Activated B cell treated with CpG ODN at 0.5 μM for 24 hours (primary cell): Measurements from ENCODE around the gene HSBP1L1. TPM values are rescaled to one million over a fixed set of nuclear protein-coding genes. Genes with fewer than 3 reads are reported as not detected.

Source experiments
- ATAC-seq: fragments of 200-7000 bp; cut with Tn5 transposase; one replicate; pipeline ENCODE4 v1.10.0; 2021; ENCODE audit warnings: low read depth, mild to moderate bottlenecking, moderate library complexity
- CTCF ChIA-PET: fragments of 350-600 bp; sonication (Branson Sonifier 250); formaldehyde crosslinking; loops from one replicate; lab custom pipeline; 2021; ENCODE audit warnings: antibody characterized with exemption; lab: Charles Lee
- POLR2A ChIA-PET: fragments of 350-600 bp; sonication (Branson Sonifier 250); formaldehyde crosslinking; loops from one replicate; lab custom pipeline; 2021; ENCODE audit warnings: antibody characterized with exemption; lab: Charles Lee
- DNase-seq: peaks from one replicate; pipeline ENCODE4 v3.0.0; 2022
- H3K27ac Mint-ChIP-seq: one replicate; pipeline ENCODE4 v1.8.0; 2020; ENCODE audit warnings: mixed read lengths
- H3K27me3 Mint-ChIP-seq: one replicate; pipeline ENCODE4 v1.8.0; 2021; ENCODE audit warnings: mixed read lengths
- H3K36me3 Mint-ChIP-seq: one replicate; pipeline ENCODE4 v1.8.0; 2021; ENCODE audit warnings: low read depth, mixed read lengths
- H3K4me1 Mint-ChIP-seq: one replicate; pipeline ENCODE4 v1.8.0; 2021; ENCODE audit warnings: mixed read lengths
- H3K4me3 Mint-ChIP-seq: one replicate; pipeline ENCODE4 v1.8.0; 2020; ENCODE audit warnings: mild to moderate bottlenecking, mixed read lengths
- H3K9me3 Mint-ChIP-seq: one replicate; pipeline ENCODE4 v1.8.0; 2020; ENCODE audit warnings: mixed read lengths
- CTCF ChIP-seq: fragments of 200-600 bp; IDR thresholded peaks from one replicate; pipeline ENCODE4 v1.8.0; 2022; ENCODE audit warnings: antibody characterized with exemption, mild to moderate bottlenecking
- intact Hi-C: fragments of 100-400 bp; cut with micrococcal nuclease; formaldehyde crosslinking; loops from one replicate; pipeline ENCODE4 v1.15.1; 2024
- total RNA-seq: library from RNA; stranded (reverse); gene quantifications from 2 replicates; pipeline ENCODE4 v1.2.3, GENCODE V29; 2022

The HSBP1L1 gene
- total RNA-seq, 1 donor from 2014 or later = 2.5 TPM

DNA sequence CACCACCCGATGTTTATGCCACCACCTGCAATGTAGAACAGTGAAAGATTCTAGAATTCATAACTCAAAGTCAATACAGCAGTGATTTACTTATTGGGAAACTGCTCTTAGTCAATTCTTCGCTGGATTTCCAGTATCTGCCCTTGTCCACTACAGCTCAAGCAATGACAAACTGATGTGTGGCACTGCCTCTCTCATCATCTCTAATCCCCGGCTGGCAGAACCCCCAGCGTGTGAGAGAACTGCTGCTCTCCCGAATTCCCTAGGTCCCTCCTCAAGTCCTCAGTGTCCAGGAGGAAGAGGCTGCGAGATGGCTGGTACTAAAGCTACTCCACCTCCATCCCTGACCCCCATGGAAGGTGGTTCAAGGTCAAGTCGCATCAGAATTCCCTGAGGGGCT lies 22.3 kb downstream of the HSBP1L1 start:
- CTCF ChIA-PET = no interaction called here
- Mint-ChIP-seq H3K36me3 (peaks cover 39% of the 10 kb centered on the region), H3K27me3 (no peaks in the 10 kb centered on the region), H3K9me3 (no peaks in the 10 kb centered on the region), H3K27ac (peak overlapping the region; percentile 77), H3K4me3 (peak overlapping the region; percentile 91), H3K4me1 (peaks cover 45% of the 10 kb centered on the region)
- intact Hi-C loops = loop anchor here (5.0 kb wide), 1 partner anchor 609 kb away; no protein-coding TSS in a partner anchor
- ATAC-seq = no peak
- no peak for DNase-seq
- POLR2A ChIA-PET = interaction anchor here (1.3 to 5.1 kb wide), 3 partner anchors 36 to 306 kb away, joined by 4 to 48 read pairs (median 20); partner anchors contain the start of genes RBFA and SLC66A2
- no peak for TF ChIP-seq CTCF

DNA sequence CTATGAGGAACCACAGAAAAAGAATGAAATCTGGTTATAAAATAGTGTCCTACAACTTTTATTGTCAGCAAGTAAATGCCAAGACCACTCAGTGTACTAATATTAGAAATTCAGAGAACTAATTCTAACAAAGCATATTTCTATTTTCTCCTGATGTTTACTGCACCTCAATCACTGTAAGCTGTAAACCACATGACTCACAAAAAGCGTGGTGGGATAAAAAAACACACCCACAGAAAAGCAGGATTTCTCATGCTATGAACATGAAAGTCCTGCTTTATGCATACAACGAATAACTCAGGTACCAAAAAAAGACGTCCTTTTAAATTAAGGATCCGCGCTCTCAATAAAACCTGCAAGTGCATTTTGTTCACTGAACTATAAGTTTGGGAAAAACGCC lies 23.1 kb downstream of the HSBP1L1 start:
- Mint-ChIP-seq H3K27ac (peak overlapping the region; percentile 77), H3K27me3 (no peaks in the 10 kb centered on the region), H3K9me3 (no peaks in the 10 kb centered on the region), H3K4me3 (peak overlapping the region; percentile 91), H3K36me3 (peaks cover 34% of the 10 kb centered on the region), H3K4me1 (peaks cover 40% of the 10 kb centered on the region)
- ATAC-seq (no peak), DNase-seq (no peak)
- ChIA-PET POLR2A (interaction anchor here (0.6 to 5.1 kb wide), 12 partner anchors 10 to 307 kb away, joined by 3 to 48 read pairs (median 4); partner anchors contain the start of genes ADNP2, HSBP1L1, RBFA and SLC66A2), CTCF (no interaction called here)
- TF ChIP-seq CTCF = no peak
- intact Hi-C loops = loop anchor here (5.0 kb wide), 1 partner anchor 610 kb away; no protein-coding TSS in a partner anchor

DNA sequence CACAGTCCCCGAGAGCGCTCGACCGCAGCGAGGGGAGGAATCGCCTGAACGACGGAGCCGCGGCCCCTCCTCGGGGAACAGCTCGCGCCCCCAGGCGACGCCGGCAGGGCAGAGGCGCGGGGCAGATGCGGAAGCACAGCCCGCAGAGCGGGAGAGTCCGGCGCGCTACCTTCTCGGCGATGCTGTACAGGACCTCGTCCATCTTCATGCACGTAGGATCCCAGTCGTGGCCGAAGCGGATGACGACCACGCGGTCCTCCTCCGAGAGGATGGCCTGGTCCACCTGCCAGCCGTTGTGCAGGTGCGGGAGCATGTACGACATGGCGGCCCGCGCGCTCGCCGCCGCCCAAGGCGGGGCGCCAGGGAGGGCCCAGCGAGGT lies 23.6 kb downstream of the HSBP1L1 start:
- DNase-seq (peak; percentile 75), ATAC-seq (peak; percentile 78)
- peaks cover 32% of the 10 kb centered on the region for H3K36me3 Mint-ChIP-seq
- no peaks in the 10 kb centered on the region for H3K9me3 Mint-ChIP-seq
- ChIA-PET CTCF (no interaction called here), POLR2A (interaction anchor here (0.6 to 5.1 kb wide), 12 partner anchors 11 to 308 kb away, joined by 3 to 48 read pairs (median 4); partner anchors contain the start of genes ADNP2, HSBP1L1, RBFA and SLC66A2)
- peak overlapping the region; percentile 91 for H3K4me3 Mint-ChIP-seq
- H3K27me3 Mint-ChIP-seq = no peaks in the 10 kb centered on the region
- intact Hi-C loops = loop anchor here (1.0 to 5.0 kb wide), 10 partner anchors 23 to 611 kb away; partner anchors contain the start of genes ADNP2, CTDP1 and SLC66A2
- TF ChIP-seq CTCF = no peak
- peak overlapping the region; percentile 77 for H3K27ac Mint-ChIP-seq
- H3K4me1 Mint-ChIP-seq = peaks cover 38% of the 10 kb centered on the region

- ATAC-seq (peak; percentile 92), DNase-seq (peak; percentile 87)
- Mint-ChIP-seq H3K4me3 (peak within 1 kb of the TSS; percentile 91), H3K27me3 (no peaks in the 10 kb centered on the region), H3K4me1 (peaks cover 34% of the 10 kb centered on the region), H3K27ac (peak within 1 kb of the TSS; percentile 92), H3K36me3 (peaks cover 29% of the 10 kb centered on the region), H3K9me3 (no peaks in the 10 kb centered on the region)
- ChIA-PET CTCF (no interaction called here), POLR2A (interaction anchor here (0.7 to 5.1 kb wide), 9 partner anchors 11 to 169 kb away, joined by 3 to 48 read pairs (median 3); partner anchors contain the start of genes ADNP2, HSBP1L1, RBFA and SLC66A2)
- TF ChIP-seq CTCF = no peak
- intact Hi-C loops = loop anchor here (1.0 to 5.0 kb wide), 10 partner anchors 23 to 611 kb away; partner anchors contain the start of genes ADNP2, CTDP1 and SLC66A2
These were observed 24.2 kb downstream of the HSBP1L1 start, which contains the start of gene TXNL4A for GRCh38 chr18:79988451-79989194. TSS of gene TXNL4A (minus strand) at chr18:79988563. CDS start at chr18:79988392, 171 bp downstream.

DNA sequence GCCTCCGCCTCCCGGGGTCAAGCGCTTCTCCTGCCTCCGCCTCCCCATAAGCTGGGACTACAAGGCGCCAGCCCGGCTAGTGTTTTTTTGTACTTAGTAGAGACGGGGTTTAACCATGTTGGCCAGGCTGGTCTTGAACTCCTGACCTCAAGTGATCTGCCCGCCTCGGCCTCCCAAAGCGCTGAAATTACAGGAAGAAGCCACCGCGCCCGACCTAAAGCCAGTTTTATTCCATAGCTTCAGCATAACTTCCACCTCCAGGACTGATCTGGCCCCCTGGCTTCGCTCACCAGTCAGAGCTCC lies 24.7 kb downstream of the HSBP1L1 start:
- DNase-seq = no peak
- intact Hi-C loops = loop anchor here (2.0 to 5.0 kb wide), 2 partner anchors 158 to 612 kb away; no protein-coding TSS in a partner anchor
- Mint-ChIP-seq H3K27me3 (no peaks in the 10 kb centered on the region), H3K27ac (peak overlapping the region; percentile 83), H3K4me1 (peaks cover 29% of the 10 kb centered on the region), H3K9me3 (no peaks in the 10 kb centered on the region), H3K4me3 (peak overlapping the region; percentile 91), H3K36me3 (peaks cover 24% of the 10 kb centered on the region)
- CTCF ChIA-PET = no interaction called here
- no peak for ATAC-seq
- POLR2A ChIA-PET = interaction anchor here (0.7 to 5.1 kb wide), 5 partner anchors 12 to 44 kb away, joined by 3 to 48 read pairs (median 6); partner anchors contain the start of genes HSBP1L1, RBFA and SLC66A2
- no peak for TF ChIP-seq CTCF
